GM18873 (cell line): ENCODE results near the gene MLPH.

Experiments used
- ATAC-seq: cut with Tn5 transposase; IDR thresholded peaks from one replicate; pipeline ENCODE4 v1.9.1; 2021; ENCODE audit warnings: mild to moderate bottlenecking, moderate library complexity, moderate number of reproducible peaks; ENCODE audit not compliant: unreplicated experiment, low FRiP score

Gene MLPH, protein sequence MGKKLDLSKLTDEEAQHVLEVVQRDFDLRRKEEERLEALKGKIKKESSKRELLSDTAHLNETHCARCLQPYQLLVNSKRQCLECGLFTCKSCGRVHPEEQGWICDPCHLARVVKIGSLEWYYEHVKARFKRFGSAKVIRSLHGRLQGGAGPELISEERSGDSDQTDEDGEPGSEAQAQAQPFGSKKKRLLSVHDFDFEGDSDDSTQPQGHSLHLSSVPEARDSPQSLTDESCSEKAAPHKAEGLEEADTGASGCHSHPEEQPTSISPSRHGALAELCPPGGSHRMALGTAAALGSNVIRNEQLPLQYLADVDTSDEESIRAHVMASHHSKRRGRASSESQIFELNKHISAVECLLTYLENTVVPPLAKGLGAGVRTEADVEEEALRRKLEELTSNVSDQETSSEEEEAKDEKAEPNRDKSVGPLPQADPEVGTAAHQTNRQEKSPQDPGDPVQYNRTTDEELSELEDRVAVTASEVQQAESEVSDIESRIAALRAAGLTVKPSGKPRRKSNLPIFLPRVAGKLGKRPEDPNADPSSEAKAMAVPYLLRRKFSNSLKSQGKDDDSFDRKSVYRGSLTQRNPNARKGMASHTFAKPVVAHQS

DNA sequence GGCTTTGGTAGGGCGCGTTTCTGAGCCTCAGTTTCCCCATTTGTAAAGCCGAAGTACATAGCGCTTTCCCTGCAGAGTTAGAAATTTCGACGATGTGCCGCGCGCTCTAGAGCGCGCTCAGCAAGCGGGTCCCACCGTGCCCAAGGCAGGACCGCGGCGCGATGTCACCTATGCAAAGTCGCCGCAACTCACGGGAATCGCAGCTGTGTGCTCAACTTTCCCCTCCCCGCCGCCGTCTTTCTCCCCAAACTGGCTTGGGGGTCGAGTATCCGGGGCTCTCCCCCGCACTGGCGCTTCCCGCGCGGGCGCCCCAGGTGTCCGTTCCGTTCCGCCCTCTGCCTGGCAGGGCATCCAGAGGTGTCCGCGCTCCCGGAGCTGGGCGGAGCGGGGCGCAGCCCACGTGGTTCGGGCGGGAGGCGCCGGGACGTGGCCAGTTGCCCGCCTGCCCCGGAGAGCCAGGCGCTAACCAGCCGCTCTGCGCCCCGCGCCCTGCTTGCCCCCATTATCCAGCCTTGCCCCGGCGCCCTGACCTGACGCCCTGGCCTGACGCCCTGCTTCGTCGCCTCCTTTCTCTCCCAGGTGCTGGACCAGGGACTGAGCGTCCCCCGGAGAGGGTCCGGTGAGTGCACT lies at the start of gene MLPH:
TSS of gene MLPH (plus strand) at position 433 of the 630 bp plus-strand sequence. CDS start 6,176 bp downstream, outside the sequence.
- no peak for ATAC-seq

DNA sequence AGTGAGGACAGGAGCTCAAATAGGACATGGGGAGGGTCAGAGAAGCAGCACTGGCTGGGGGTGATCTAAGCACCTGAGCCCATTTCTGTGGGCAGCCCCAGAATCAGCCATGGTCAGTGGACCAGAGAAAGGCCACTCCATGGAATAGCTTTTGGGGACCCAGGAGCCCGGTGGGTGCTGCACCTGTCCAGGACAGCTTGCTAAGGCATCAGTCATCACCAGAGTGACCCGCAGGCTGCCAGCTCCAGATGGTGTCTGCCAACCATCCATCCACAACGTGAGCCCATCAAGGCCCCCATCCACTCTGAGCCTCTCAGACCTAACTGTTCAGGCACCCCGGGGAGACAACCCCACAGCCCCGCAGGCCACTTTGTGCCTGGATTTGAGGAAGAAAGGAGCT lies 49.5 kb upstream of the MLPH start:
- no peak for ATAC-seq

DNA sequence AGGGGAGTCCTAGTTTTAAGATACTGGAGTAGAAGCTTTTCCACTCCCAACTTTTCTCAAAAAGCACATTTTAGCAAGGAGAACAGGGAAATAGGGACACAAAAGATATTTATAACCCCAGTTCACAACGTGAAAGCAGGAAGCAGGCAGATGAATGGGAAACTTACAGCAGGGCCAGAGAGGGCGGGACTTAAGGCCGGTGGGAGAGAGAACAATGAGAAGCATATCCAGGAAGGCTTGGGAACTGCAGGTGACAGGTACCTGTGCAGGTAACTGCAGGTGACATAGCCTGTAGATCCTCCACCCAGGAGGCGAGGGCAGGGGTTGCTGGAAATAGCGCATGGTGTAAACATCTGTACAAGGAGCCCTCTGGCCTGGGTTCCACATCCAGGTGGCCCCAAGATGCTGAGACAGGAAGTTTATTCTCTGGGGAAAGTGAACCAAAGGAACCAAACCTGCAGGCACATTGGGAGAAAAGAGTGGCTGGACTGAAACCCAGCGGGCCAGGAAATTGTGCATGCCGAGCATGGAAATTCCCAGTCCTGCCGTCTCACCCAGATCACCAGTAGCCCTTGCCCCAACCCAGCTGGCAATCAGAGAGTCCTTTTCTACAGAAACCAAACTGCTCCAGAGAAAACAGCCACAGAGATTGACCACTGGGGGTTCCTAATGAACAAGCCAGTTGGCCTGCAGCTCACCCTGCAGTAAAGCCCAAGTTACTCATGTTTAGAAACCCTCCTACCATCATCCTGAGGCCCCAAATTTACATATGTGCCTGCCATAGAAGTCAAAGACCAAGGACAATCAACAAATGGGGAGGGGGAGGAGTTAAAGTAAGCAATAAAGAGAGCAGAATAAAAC lies 48.7 kb upstream of the MLPH start:
- no peak for ATAC-seq

DNA sequence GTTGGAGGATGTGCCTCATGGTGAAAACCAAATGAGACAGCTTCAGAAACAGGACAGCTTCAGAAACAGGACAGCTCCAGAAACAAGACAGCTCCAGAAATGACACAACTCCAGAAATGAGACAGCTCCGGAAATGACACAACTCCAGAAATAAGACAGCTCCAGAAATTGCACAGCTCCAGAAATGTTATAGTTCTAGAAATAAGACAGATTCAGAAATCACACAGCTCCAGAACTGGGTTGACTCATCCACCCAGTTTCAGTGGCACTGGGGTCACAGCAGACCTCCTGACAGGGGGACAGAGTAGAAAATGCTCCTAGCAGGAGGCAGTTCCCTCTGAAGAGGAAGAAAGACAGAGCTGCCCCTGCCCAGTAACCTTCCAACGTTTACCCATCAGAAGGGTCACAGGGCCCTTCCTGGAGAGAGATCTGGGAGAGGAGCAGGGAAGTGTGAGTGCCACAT lies 46.2 kb upstream of the MLPH start:
- ATAC-seq: no peak

DNA sequence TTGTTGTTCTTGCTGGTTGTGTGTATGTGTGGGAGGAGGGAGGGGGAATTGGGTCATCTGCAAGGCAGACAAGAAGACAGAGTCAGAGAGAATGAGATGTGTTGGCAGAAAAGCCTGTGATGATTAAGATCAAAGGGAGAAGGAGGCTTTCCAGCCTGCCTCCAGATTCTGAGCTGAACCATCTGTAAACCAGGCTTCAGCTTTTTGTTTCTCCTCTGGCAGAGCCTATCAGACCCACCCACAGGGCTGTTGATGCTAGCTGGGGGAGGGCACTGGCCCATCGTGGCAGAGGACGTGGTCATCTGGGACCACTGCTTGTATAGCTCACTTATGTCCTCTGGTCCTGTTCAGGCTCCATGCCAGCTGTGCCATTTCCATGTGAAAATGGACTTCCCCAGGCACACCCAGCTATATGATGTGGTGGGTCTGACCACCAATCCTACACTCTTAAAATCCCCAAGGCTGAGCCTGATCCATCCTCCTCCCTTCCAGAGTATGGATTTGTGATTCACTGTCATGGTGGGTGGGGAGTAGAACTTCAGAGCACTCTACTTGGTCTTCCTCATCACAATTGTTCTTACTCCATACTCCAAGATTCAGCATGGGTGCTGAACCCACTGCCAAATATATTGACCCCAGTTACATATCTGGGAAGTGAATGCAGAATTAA lies 45.3 kb upstream of the MLPH start:
- ATAC-seq: no peak

DNA sequence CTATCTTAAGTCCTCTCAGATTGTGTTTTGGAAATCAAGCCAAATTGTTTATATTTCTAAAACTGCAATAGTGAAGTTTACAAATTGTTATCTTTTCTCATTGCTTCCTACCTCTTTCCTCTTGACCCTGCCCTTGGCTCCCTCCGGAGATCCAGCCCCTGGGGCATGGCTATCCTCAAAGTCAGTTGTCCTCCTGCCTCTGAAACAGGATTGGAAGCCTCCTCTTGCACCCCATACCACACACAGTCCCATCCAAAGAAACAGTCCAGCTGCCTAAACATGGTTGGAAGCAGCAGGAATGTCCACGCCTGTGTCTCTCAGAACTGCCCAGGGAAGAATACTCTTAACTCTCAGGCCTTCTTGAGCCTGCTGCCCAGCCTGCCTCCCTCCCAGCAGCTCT lies 43.0 kb upstream of the MLPH start:
- no peak for ATAC-seq

DNA sequence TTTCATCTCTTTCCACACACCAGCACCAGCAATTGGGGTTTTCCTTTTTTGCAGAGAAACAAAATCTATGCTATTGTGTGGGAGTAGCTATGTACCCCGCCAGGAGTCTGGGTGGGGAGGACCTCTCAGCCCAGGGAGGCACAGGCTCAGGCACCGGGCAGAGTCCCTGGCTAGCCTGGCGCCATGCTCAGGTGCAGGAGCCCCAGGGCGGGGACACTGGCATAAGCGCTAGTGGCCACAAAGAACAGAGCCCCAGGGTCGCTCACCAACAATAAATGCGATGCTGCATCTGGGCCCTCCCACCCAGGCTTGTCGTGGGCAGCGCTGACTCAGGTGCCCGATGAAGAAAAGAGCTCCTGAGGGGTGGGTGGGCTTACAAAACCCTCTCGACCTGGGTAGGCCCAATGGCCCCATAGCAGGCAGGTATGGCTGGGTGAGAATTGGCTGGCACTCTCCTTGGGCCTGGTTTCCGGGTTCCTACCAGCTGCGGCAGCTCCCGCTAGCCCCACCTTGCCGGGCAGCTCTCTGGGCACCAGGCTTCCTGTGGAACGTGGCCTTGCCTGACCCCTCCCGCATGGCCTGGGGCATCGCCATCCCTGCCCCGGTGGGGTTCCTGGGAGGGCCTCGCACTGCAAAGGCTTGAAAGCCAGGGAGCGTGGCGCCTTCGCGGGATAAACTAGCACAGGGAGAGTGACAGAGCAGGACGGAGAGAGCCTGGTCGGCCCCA lies 41.3 kb upstream of the MLPH start:
- ATAC-seq: no peak

DNA sequence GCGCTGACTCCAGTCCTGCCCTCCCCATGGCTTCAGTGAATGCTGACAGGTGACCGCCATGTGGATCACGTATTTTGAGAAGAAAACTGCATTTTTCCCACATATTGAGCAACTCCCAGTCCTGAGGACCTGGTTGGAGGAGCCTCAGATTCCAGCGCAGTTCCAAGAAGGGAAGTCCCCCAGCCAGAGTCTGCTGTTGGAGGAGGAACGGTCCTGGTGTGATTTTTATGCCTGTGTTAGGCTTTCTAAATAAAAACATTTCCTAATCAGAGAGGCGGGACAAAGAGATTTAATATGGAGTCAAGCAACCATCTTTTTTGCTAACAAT lies 40.7 kb upstream of the MLPH start:
- no peak for ATAC-seq

DNA sequence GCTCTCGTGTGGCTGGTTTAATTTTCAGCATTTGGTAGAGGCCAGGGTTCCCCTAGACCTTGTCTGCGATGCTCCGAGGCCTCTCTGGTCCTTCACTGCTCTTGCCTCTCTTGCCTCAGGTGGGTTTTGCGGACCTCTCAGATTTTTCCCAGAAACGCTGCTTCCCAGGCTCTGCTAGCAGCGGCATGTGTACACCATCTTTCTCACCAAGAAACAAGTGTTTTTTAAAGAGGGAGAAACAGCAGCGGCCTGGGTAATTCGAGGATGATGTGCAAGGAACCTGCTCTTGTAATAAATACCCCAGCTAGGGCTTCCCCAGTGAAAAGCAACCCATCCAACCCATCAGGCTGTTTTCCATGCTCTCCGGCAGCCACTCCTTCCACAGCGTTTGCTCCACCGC lies 39.6 kb upstream of the MLPH start:
- ATAC-seq: no peak

DNA sequence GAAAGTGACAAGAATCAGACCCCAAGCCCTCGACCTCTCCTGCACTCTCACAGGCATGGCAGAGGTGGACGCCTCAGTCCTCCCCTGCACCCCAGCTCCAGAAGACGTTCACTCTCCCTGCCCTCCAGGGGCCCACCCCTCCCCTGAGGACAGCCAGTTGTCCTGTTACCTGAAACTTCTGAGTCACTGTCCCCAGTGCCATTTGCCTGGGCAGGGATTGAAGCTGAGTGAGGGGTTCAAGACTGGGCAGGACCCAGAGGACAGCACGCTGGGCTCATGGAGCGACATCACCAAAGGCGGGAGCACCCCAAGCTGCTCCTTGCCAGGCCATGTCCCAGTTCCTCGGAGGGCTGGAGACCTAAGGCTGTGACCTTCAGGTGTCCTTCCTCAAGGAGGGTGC lies 38.9 kb upstream of the MLPH start:
- no peak for ATAC-seq

DNA sequence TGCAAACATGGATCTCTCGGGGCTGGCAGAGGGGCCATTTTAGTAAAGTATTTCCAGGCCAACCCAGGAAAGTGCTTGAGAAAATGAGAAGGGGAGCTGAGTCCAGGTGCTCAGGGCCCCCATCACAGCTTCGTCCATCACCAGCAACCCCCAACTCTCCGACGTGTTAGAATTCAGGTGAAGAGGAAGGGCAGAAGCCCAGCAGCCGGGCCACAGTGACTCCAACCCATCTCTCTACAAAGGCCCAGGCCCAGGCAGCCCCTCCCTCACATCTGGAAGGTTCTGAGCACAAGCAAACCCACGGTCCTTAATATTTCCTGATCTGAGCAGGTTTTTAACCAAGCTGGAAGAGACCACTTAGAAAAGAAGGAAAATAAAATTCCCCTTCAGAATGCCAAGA lies 38.4 kb upstream of the MLPH start:
- ATAC-seq: no peak

DNA sequence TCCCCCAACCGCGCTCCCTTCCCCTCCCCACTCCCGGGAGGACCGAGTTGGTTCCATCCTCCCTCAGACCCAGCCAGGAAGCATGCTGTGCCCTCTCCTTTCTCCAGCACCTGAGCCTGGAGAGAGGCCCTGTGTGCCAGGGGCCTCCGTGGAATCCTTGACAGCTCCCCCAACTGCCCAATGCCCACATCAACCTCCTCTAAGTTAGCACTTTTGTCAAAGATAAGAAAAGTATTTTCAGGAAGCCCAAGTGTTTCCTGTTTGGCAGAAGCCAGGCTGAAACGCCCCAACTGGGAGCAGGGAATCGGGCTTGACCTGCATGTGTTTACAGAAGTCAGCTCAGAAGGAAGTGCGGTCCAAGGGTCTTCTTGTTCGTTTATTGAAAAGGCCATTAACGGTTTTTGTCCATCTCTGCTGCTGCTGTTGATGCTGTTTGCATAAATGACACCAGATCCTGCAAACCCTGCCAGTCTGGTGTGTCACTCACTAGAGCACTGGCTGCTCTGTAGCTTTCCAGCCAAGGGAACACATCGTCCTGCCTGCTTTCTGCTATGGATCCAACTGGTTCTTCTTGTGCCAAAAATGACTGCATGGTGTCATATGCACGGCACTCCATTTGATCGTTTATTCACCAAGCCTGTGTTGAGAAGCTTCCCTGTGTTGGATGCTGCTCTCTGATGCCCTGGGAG lies 37.7 kb upstream of the MLPH start:
- no peak for ATAC-seq

DNA sequence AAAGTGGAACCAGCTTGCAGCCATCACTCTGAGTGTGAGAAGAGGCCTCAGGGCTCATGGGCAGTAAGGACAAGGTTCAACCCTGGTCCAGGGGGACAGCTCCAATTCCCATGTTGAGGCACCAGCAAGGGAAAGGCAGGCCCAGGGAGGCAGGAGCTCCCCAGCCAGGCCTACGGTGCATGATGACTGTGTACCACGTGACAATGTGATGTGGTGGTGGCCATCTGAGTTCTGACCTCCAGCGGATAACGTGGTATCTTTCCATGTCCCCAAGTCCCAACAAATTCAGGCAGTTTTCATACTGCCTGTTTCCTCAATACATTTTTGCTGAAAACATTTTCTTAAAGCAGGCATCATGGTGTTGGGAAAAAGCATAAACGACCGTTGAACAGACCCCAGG lies 36.9 kb upstream of the MLPH start:
- no peak for ATAC-seq

DNA sequence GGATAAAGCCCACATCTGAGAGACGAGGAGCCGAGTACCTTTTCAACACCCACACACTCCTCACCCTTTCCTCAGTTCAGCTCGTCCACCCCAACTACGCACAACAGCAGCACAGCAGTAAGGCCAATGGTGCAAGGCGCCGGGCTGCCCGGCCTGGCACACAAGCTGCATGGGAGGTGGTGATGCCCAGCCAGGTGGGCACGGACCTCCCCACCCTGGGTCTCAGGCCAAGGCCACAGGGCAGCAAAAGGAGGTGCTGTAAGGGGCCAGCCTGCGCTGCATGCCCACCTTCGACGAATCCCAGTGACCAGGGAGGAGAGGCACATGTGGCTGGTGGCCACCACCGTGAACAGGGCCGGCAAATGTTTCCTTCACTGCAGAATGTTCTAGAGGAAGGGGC lies 36.5 kb upstream of the MLPH start:
- no peak for ATAC-seq

DNA sequence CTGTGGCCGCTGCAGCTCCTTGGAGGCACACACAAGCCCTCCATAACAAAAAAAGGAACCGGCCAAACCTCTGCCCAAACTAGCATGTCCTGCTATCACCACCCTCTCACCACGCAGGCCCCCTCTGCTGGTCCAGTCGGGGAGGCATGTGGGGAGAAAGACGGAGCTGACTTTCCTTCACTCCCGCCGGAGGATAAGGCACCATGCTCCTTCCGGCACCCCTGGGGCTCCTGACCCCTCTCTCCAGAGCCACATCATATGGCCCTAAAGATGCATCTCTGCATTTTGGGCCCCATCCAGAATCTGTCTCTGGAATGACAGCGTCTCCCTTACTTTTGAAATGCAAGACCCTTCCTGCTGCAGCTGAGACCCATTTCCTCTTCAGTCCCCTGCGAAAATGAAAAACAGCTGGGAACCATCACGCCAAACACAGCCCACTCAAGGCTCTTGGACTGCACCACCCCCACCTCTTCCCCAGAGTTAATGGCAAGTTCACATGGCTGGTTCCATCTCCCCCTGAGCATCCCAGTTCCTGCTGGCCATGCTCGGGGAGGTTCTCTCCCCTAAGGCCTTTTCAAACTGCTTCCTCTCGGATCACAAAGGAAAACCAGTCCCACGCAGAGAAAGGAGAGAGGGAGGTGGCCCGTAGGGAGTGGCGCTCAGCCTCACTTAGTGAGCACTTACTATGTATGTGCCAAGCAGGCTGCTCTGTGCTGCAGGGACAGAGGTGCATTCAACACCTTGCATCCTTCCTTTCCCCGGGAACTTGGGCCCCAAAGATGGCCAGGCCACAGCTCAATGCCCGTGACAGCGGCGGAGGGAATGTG lies 35.2 kb upstream of the MLPH start:
- no peak for ATAC-seq

DNA sequence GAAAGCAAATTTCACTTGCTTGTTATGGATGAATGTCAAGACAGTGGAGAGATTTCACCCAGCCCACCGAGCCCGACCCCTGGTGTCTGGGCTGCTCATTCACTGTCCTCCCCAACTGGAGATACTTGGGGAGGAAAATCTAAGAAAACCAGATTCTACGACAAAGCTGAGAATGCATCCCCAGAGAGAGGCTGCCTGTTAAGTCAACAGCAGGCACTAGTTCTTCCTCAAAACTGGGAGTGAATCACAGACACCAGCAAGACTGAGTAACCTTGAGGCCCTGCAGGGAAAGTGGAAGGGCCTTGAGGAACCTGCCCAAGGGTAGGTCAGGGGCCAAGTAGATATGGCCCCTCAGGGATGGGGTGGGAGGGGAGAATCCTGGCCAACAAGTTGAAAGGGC lies 34.2 kb upstream of the MLPH start:
- no peak for ATAC-seq

DNA sequence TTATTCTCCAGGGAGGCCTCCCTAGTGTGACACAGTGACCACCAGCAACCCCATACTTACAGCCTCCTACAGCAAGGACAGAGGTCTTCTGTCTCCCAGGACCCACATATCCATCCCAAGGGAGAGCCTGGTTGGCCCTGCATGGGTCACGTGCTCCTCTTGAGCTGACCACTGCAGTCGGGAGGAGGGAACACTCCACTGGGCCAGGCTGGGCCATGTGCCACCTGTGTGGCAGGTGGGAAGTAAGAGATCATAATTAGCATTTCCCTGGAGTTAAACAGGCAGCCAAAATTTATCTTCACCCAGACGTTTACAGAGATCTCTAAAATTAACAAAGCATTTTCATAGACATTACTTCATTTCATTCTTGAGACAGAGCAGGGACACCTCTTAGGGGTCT lies 33.4 kb upstream of the MLPH start:
- ATAC-seq: no peak

DNA sequence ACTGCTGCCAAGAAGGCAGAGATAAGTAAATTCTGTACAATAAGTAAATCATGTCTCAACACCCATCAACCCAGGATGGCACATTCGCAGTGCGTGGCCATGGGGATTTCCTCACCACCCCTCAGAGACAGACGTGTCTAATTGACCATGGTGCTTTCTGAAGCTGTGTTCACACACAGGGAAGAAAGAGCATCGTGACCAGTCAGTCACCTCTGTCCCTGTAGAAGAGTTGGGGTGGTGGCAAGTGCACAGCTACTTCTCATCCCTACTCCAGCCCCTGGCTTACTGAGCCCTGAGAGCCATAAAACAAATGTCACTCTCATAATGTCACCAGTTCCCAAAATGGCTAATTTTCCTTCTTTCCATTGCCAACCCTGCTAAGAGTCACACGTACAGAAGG lies 31.3 kb upstream of the MLPH start:
- no peak for ATAC-seq
